H9 (cell line): ENCODE data around the gene KIF2C. TPM values are rescaled to one million over a fixed set of nuclear protein-coding genes. Genes with fewer than 3 reads are reported as not detected.

Source experiments
- DNase-seq: peaks from one replicate; pipeline ENCODE4 v3.0.0-alpha.2; 2017
- H2AFZ ChIP-seq: one replicate; pipeline ENCODE4 v1.6.1; 2013; ENCODE audit warnings: mild to moderate bottlenecking, low read length, control low read depth, moderate library complexity
- H2AK5ac ChIP-seq: 2 replicates; pipeline ENCODE4 v1.6.1; 2013; ENCODE audit warnings: low read length, control low read depth, mixed read lengths; ENCODE audit not compliant: insufficient read length
- H2BK120ac ChIP-seq: one replicate; pipeline ENCODE4 v1.6.1; 2013; ENCODE audit warnings: low read depth, mild to moderate bottlenecking, low read length, control low read depth, inconsistent platforms; ENCODE audit not compliant: poor library complexity, severe bottlenecking
- H2BK12ac ChIP-seq: 2 replicates; pipeline ENCODE4 v1.6.1; 2013; ENCODE audit warnings: low read length, control low read depth, mixed read lengths, low read depth; ENCODE audit not compliant: insufficient read length
- H2BK15ac ChIP-seq: 2 replicates; pipeline ENCODE4 v1.6.1; 2013; ENCODE audit warnings: low read depth, low read length, control low read depth
- H2BK20ac ChIP-seq: one replicate; pipeline ENCODE4 v1.6.1; 2013; ENCODE audit warnings: low read depth, mild to moderate bottlenecking, low read length, control low read depth, inconsistent platforms; ENCODE audit not compliant: poor library complexity, severe bottlenecking
- H2BK5ac ChIP-seq: 2 replicates; pipeline ENCODE4 v1.6.1; 2013; ENCODE audit warnings: low read length, control low read depth, mixed read lengths; ENCODE audit not compliant: insufficient read length
- H3K14ac ChIP-seq: 2 replicates; pipeline ENCODE4 v1.6.1; 2013; ENCODE audit warnings: low read length, control low read depth; ENCODE audit not compliant: insufficient read depth
- H3K18ac ChIP-seq: 2 replicates; pipeline ENCODE4 v1.6.1; 2013; ENCODE audit warnings: low read depth, mild to moderate bottlenecking, mixed read lengths, low read length, control low read depth; ENCODE audit not compliant: insufficient read length
- H3K23ac ChIP-seq: 2 replicates; pipeline ENCODE4 v1.6.1; 2013; ENCODE audit warnings: low read length, control low read depth, mixed read lengths, low read depth; ENCODE audit not compliant: insufficient read length
- H3K23me2 ChIP-seq: 2 replicates; pipeline ENCODE4 v1.6.1; 2013; ENCODE audit warnings: low read depth, mild to moderate bottlenecking, mixed read lengths, low read length, control low read depth; ENCODE audit not compliant: insufficient read length, poor library complexity, severe bottlenecking
- H3K27ac ChIP-seq: 2 replicates; pipeline ENCODE4 v1.5.1; 2013; ENCODE audit warnings: low read length, control low read depth, mixed read lengths, low read depth; ENCODE audit not compliant: insufficient read length
- H3K27me3 ChIP-seq: 2 replicates; pipeline ENCODE4 v1.6.1; 2013; ENCODE audit warnings: low read length, control low read depth, inconsistent platforms; ENCODE audit not compliant: insufficient read depth
- H3K4ac ChIP-seq: 2 replicates; pipeline ENCODE4 v1.6.1; 2013; ENCODE audit warnings: low read depth, mild to moderate bottlenecking, control low read depth, inconsistent platforms, low read length, moderate library complexity
- H3K4me1 ChIP-seq: 2 replicates; pipeline ENCODE4 v1.6.1; 2013; ENCODE audit warnings: low read length, control low read depth, inconsistent platforms; ENCODE audit not compliant: insufficient read depth
- H3K4me2 ChIP-seq: 2 replicates; pipeline ENCODE4 v1.6.1; 2013; ENCODE audit warnings: low read length, control low read depth, mixed read lengths; ENCODE audit not compliant: insufficient read length, insufficient read depth
- H3K56ac ChIP-seq: 2 replicates; pipeline ENCODE4 v1.6.1; 2013; ENCODE audit warnings: low read depth, mild to moderate bottlenecking, mixed read lengths, low read length, control low read depth; ENCODE audit not compliant: insufficient read length
- H3K79me1 ChIP-seq: 2 replicates; pipeline ENCODE4 v1.6.1; 2013; ENCODE audit warnings: low read depth, mild to moderate bottlenecking, moderate library complexity, low read length, control low read depth, inconsistent platforms; ENCODE audit not compliant: insufficient read depth, poor library complexity, severe bottlenecking
- H3K79me2 ChIP-seq: 2 replicates; pipeline ENCODE4 v1.6.1; 2013; ENCODE audit warnings: low read length, control low read depth, inconsistent platforms; ENCODE audit not compliant: insufficient read depth
- H3K9ac ChIP-seq: 2 replicates; pipeline ENCODE4 v1.6.1; 2013; ENCODE audit warnings: low read length, control low read depth, mixed read lengths; ENCODE audit not compliant: insufficient read length; ENCODE audit errors: extremely low read depth
- H3K9me3 ChIP-seq: one replicate; pipeline ENCODE4 v1.6.1; 2013; ENCODE audit warnings: low read depth, low read length, inconsistent platforms; ENCODE audit not compliant: control insufficient read depth
- H3T11ph ChIP-seq: one replicate; pipeline ENCODE4 v1.6.1; 2013; ENCODE audit warnings: mild to moderate bottlenecking, low read length, control low read depth, inconsistent platforms
- H4K20me1 ChIP-seq: one replicate; pipeline ENCODE4 v1.6.1; 2013; ENCODE audit not compliant: control insufficient read depth, insufficient read length, insufficient read depth
- H4K5ac ChIP-seq: 2 replicates; pipeline ENCODE4 v1.6.1; 2013; ENCODE audit warnings: low read depth, mild to moderate bottlenecking, mixed read lengths, low read length, control low read depth; ENCODE audit not compliant: insufficient read length
- H4K8ac ChIP-seq: replicated peaks from 2 replicates; pipeline ENCODE4 v1.6.1; 2013; ENCODE audit warnings: low read length, control low read depth, mixed read lengths, low read depth; ENCODE audit not compliant: insufficient read length
- H4K91ac ChIP-seq: 2 replicates; pipeline ENCODE4 v1.6.1; 2013; ENCODE audit warnings: low read depth, mild to moderate bottlenecking, moderate library complexity, mixed read lengths, low read length, control low read depth; ENCODE audit not compliant: insufficient read length
- H3K27ac Mint-ChIP-seq, 3 experiments: 2 replicates in 2 of 3; 3 replicates in 1 of 3; pipeline ENCODE4 v1.8.0; 2020 to 2021; ENCODE audit warnings: mixed read lengths in 3 of 3, mild to moderate bottlenecking in 1 of 3, moderate library complexity in 1 of 3
- H3K27me3 Mint-ChIP-seq: 2 replicates; pipeline ENCODE4 v1.8.0; 2021; ENCODE audit warnings: low read depth, mild to moderate bottlenecking, moderate library complexity, mixed read lengths
- H3K36me3 Mint-ChIP-seq, 3 experiments: 2 replicates in 2 of 3; 3 replicates in 1 of 3; pipeline ENCODE4 v1.8.0; 2020 to 2021; ENCODE audit warnings: low read depth in 3 of 3, mixed read lengths in 3 of 3; ENCODE audit not compliant: insufficient read depth in 1 of 3
- H3K4me1 Mint-ChIP-seq, 2 experiments: 2 replicates each; pipeline ENCODE4 v1.8.0; 2020; ENCODE audit warnings: mixed read lengths in 2 of 2
- H3K4me3 Mint-ChIP-seq, 2 experiments: 2 replicates in 1 of 2; 3 replicates in 1 of 2; pipeline ENCODE4 v1.8.0; 2020 to 2021; ENCODE audit warnings: mild to moderate bottlenecking in 2 of 2, mixed read lengths in 2 of 2, moderate library complexity in 1 of 2
- H3K9me3 Mint-ChIP-seq, 2 experiments: 2 replicates in 1 of 2; 3 replicates in 1 of 2; pipeline ENCODE4 v1.8.0; 2020; ENCODE audit warnings: mild to moderate bottlenecking in 2 of 2, mixed read lengths in 2 of 2, moderate library complexity in 1 of 2
- WGBS: extraction: QIAGEN DNeasy Blood & Tissue Kit; methylation state at CpG from one replicate; pipeline ENCODE4 v1.1.7; 2013; ENCODE audit warnings: missing lambda C conversion rate, low lambda C conversion rate, mixed read lengths; ENCODE audit not compliant: insufficient read length; ENCODE audit errors: extremely low coverage; 5-methylcytosine and 5-hydroxymethylcytosine counted together
- total RNA-seq: library from RNA; stranded (reverse); gene quantifications from 2 replicates; pipeline ENCODE4 v1.2.1, GENCODE V29; 2021
- TF ChIP-seq, protein P1 (sequence below): fragments of 200-600 bp; sonication (generic); conservative IDR thresholded peaks from 3 replicates; pipeline ENCODE4 v1.8.0; 2021; ENCODE audit warnings: antibody characterized with exemption, mild to moderate bottlenecking

KIF2C gene
- total RNA-seq, 1 experiment from 2014 or later = 73.1 TPM

DNA sequence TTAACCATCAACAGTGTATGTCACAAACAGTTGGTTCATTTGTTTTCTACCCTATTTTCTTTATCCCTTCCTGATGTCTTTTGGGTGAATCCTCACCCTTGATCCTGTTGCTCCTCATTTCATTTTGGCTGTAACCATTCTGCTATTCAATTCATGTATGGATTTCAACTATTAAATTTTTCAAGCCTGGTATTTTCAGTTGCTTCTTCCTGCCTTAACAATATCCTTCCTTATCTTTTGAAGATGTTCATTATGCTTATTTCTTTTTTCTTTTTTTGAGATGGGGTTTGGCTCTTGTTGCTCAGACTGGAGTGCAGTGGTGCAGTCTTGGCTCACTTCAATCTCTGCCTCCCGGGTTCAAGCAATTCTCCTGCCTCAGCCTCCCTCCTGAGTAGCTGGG is 5.9 kb upstream of the KIF2C start:
- Histone ChIP-seq H4K8ac (no peak overlapping the region), H2BK12ac (no peak overlapping the region), H2BK20ac (no peak overlapping the region), H3K27ac (no peak overlapping the region), H3K79me1 (no peaks in the 10 kb centered on the region), H3T11ph (no peak overlapping the region), H3K23me2 (peaks cover 2% of the 10 kb centered on the region), H3K79me2 (no peaks in the 10 kb centered on the region), H2BK15ac (no peak overlapping the region), H3K9me3 (no peaks in the 10 kb centered on the region), H3K4me2 (no peak overlapping the region), H4K5ac (no peak overlapping the region), H2BK120ac (no peak overlapping the region), H2AK5ac (no peak overlapping the region), H3K4ac (no peak overlapping the region), H3K27me3 (no peaks in the 10 kb centered on the region), H2AFZ (no peak overlapping the region), H3K18ac (no peak overlapping the region), H4K91ac (no peak overlapping the region), H3K4me1 (no peaks in the 10 kb centered on the region), H3K56ac (no peak overlapping the region), H4K20me1 (no peaks in the 10 kb centered on the region), H3K9ac (no peak overlapping the region), H2BK5ac (no peak overlapping the region), H3K14ac (no peak overlapping the region), H3K23ac (no peak overlapping the region)
- Mint-ChIP-seq H3K27me3 (no peaks in the 10 kb centered on the region; the same call in 1 of the 2 replicates), H3K4me3 (no peak overlapping the region), H3K9me3 (peaks cover 2 to 9% of the 10 kb centered on the region in 2 experiments; a peak in 4 of 5 replicates), H3K36me3 (no peaks in the 10 kb centered on the region), H3K27ac (no peak overlapping the region), H3K4me1 (peaks cover 12 to 17% of the 10 kb centered on the region in 2 experiments)
- TF ChIP-seq, protein P1, sequence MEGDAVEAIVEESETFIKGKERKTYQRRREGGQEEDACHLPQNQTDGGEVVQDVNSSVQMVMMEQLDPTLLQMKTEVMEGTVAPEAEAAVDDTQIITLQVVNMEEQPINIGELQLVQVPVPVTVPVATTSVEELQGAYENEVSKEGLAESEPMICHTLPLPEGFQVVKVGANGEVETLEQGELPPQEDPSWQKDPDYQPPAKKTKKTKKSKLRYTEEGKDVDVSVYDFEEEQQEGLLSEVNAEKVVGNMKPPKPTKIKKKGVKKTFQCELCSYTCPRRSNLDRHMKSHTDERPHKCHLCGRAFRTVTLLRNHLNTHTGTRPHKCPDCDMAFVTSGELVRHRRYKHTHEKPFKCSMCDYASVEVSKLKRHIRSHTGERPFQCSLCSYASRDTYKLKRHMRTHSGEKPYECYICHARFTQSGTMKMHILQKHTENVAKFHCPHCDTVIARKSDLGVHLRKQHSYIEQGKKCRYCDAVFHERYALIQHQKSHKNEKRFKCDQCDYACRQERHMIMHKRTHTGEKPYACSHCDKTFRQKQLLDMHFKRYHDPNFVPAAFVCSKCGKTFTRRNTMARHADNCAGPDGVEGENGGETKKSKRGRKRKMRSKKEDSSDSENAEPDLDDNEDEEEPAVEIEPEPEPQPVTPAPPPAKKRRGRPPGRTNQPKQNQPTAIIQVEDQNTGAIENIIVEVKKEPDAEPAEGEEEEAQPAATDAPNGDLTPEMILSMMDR = no peak
- WGBS = no CpG with 5 or more reads among the region's 1 CpG
- DNase-seq = no peak
